Spleen (tissue), 7 donors: ENCODE data around the gene PIP4K2C.
"Not testable (repeated sequence)": the region's sequence is repeated elsewhere in the genome, so short reads cannot be mapped to it uniquely, and the experiment has no call there.

ENCODE experiments used
- CTCF ChIP-seq, 11 experiments: fragments of 200-600 bp in 7 of 11; fragments of 450-650 bp in 4 of 11; sonication (generic) in 4 of 11; IDR thresholded peaks in 8 of 11; conservative IDR thresholded peaks in 3 of 11; 1 replicate in 7 of 11; 2 replicates in 4 of 11; pipeline versions ENCODE4 v1.4.0 to v1.8.0; 2016 to 2021; ENCODE audit warnings: antibody characterized with exemption in 11 of 11, inconsistent platforms in 4 of 11, mild to moderate bottlenecking in 1 of 11
- POLR2A ChIP-seq, 3 donors: fragments of 450-650 bp; IDR thresholded peaks; one replicate each; pipeline ENCODE4 v1.5.1; 2017; ENCODE audit warnings: antibody characterized with exemption in 3 of 3, mild to moderate bottlenecking in 1 of 3
- POLR2AphosphoS5 ChIP-seq, 3 donors: sonication (generic); formaldehyde crosslinking; IDR thresholded peaks; one replicate each; pipeline ENCODE4 v1.5.1; 2017; ENCODE audit warnings: antibody characterized with exemption in 3 of 3
- donor health status: DM: no; HTN: no; CAD: no; lungs with moderate emphysema.
- donor health status: DM: no; HTN: no; CAD: no.
- donor health status: DM: no; HTN: no; CAD: no.

- not testable (repeated sequence) for TF ChIP-seq CTCF (IDR thresholded peaks at IDR 0.05 in 8 of 11, conservative IDR thresholded peaks at IDR 0.05 in 3 of 11); POLR2AphosphoS5 (IDR thresholded peaks at IDR 0.05); POLR2A (IDR thresholded peaks at IDR 0.05)
Measured at GRCh38 chr12:57618431-57618830, 27.4 kb downstream of the PIP4K2C start.
